GM23248 (cell line): ENCODE measurements around the gene FAM217A.

Experiments
- EZH2 ChIP-seq: fragments of 200-600 bp; sonication (generic); IDR thresholded peaks from 2 replicates; pipeline ENCODE4 v1.6.1; 2018; ENCODE audit warnings: antibody characterized with exemption, mild to moderate bottlenecking; ENCODE audit not compliant: insufficient read depth, poor library complexity, severe bottlenecking
- EZH2phosphoT487 ChIP-seq: fragments of 200-600 bp; sonication (generic); IDR thresholded peaks from 2 replicates; pipeline ENCODE4 v1.6.1; 2018; ENCODE audit warnings: antibody characterized with exemption, moderate library complexity, mild to moderate bottlenecking, low read depth; ENCODE audit not compliant: insufficient read depth

DNA sequence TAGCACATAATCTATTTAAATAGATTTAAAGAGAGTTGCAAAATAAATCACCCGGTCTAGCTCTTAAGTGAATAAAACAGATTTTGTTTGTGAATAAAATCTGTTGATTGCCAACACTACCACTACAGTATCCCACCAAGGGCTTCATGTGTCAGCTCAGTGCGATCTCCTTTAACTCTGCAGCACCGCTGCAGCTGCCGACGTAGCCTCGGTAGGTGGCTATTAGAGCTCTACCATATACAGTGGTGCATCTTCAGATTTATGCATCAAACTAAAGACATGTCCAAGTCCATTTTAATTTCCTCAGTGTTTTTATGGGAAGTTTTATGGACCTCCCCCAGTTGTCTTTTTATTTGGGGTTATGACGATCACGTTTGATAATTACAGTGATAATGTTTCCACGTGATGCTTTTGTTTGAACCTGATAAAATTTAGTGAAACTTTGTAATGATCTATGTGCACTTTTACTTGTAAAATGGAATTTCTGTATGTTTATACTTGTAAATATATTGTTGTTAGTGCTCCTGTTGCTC, 29.7 kb upstream of the FAM217A start:
- TF ChIP-seq EZH2phosphoT487 (no peak), EZH2 (no peak)
